ENCODE measurements around the gene RHBDL1. TPM values are rescaled to one million over a fixed set of nuclear protein-coding genes. Genes with fewer than 3 reads are reported as not detected.
"Not testable (repeated sequence)": the region's sequence is repeated elsewhere in the genome, so short reads cannot be mapped to it uniquely, and the experiment has no call there.

Gene RHBDL1
- polyA plus RNA-seq, 3 donors from 2014 or later = not detected

DNA sequence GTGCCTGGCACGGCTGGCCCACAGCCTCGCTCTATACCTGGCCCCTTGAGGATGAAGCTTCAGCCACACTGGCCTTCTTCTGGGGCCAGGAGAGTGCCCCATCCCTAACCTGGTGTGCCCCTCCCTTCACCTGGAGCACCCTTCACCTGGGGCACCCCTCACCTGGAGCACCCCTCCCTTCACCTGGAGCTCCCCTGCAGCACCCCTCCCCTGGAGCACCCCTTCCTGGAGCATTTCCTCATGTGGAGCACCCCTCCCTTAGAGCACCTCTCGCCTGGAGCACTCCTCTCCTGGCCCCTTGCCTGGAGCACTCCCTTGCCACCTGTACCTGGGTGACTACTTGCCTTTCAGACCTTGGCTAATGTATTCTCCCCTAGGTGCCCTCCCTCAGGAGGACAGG, 32.5 kb downstream of the RHBDL1 start:
- Mint-ChIP-seq H3K9me3 (no peaks in the 10 kb centered on the region), H3K36me3 (no peaks in the 10 kb centered on the region), H3K27ac (no peak overlapping the region), H3K4me1 (peaks cover 0 to 2% of the 10 kb centered on the region in 2 donors), H3K27me3 (ENCODE audit: low read depth in 3 of 3) (peaks cover 5 to 14% (median 8%) of the 10 kb centered on the region in 3 donors), H3K4me3 (peak overlapping the region in 1 of 5 donors; percentile 24)
- DNase-seq = no peak

GRCh38 chr16:708959-709358, 33.5 kb downstream of the RHBDL1 start:
- no peak overlapping the region for H3K27ac Mint-ChIP-seq
- H3K9me3 Mint-ChIP-seq = no peaks in the 10 kb centered on the region
- DNase-seq = no peak
- peaks cover 0 to 2% of the 10 kb centered on the region in 2 donors for H3K4me1 Mint-ChIP-seq
- H3K4me3 Mint-ChIP-seq = no peak overlapping the region
- H3K36me3 Mint-ChIP-seq = no peaks in the 10 kb centered on the region
- peaks cover 5 to 12% (median 8%) of the 10 kb centered on the region in 3 donors for H3K27me3 Mint-ChIP-seq (ENCODE audit: low read depth in 3 of 3)

DNA sequence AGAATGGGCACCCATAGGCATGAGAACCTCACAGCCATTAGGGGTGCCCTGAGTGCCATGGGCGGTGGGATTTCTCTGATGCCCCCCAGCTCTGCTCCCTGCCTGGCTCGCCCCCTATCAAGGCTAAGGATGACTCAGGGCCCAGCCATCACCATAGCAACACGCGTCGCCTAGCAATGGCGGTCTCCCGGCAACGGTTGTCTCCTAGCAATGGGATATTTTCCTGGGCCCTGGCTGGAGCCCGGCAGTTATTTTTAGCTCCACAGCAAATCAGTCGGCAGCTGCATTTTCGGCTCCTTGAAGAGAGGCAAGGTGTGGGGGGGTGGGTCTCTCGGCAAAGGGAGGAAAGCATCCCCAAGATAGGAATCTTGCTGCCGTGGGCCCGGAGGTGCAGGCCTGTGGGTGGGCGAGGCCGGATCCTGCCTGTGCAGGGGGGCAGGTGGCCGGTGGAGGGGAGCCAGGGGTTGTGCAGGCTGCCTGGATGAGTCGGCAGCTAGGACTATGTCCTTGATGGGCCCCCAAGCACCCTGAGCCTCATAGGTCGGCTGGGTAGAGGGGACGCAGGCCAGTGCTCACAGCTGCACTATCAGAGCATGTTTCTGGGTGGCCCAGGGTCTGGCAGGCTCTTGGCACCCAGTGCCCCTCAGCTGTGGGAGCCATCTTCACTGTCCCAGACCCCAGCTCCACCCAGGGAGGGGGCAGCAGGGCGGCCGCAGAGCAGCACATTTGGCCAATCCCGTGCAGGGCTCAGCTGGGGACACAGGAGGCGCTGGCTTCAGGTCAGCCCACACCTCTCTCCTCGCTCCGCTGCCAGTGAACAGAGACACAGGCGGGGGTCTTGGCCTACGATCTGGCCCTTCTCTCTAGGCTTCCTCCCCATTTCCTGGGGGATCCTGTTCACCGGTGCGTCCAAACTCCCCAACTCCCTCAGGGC, 34.4 kb downstream of the RHBDL1 start:
- no peak overlapping the region for H3K4me3 Mint-ChIP-seq
- H3K27me3 Mint-ChIP-seq (ENCODE audit: low read depth in 3 of 3) = peaks cover 5 to 13% (median 8%) of the 10 kb centered on the region in 3 donors
- no peak overlapping the region for H3K27ac Mint-ChIP-seq
- no peaks in the 10 kb centered on the region for H3K36me3 Mint-ChIP-seq
- H3K4me1 Mint-ChIP-seq = peaks cover 0 to 2% of the 10 kb centered on the region in 2 donors
- no peak for DNase-seq
- no peaks in the 10 kb centered on the region for H3K9me3 Mint-ChIP-seq

GRCh38 chr16:710500-711075, 35.1 kb downstream of the RHBDL1 start:
- Mint-ChIP-seq H3K27ac (no peak overlapping the region), H3K36me3 (no peaks in the 10 kb centered on the region), H3K9me3 (no peaks in the 10 kb centered on the region), H3K4me1 (peaks cover 0 to 2% of the 10 kb centered on the region in 2 donors), H3K4me3 (no peak overlapping the region), H3K27me3 (ENCODE audit: low read depth in 3 of 3) (peaks cover 5 to 13% (median 8%) of the 10 kb centered on the region in 3 donors)
- DNase-seq = no peak

DNA sequence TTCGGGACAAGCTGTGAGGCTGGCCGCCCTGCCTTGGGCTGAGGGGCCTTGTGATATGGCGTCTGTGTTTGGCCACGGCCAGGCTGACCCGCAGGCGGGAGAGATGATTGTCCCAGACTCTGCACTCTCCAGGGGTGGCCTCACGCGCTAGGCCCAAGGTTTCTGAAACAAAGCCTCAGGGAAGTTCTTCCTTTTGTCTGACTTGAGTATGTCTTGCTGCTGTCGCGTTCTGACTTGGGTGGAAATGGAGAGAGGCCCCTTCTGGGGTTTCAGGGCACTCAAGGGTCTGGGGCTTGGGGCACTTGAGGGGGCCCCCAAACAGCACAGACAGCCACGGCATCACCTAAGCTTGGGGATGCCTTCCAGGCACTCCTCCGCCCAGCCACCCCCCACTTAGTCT, 35.6 kb downstream of the RHBDL1 start:
- H3K27me3 Mint-ChIP-seq (ENCODE audit: low read depth in 3 of 3) = peaks cover 8 to 13% (median 8%) of the 10 kb centered on the region in 3 donors
- H3K4me3 Mint-ChIP-seq = no peak overlapping the region
- H3K4me1 Mint-ChIP-seq = peaks cover 0 to 2% of the 10 kb centered on the region in 2 donors
- DNase-seq = no peak
- no peak overlapping the region for H3K27ac Mint-ChIP-seq
- no peaks in the 10 kb centered on the region for H3K36me3 Mint-ChIP-seq
- no peaks in the 10 kb centered on the region for H3K9me3 Mint-ChIP-seq

GRCh38 chr16:711548-712320, 36.3 kb downstream of the RHBDL1 start:
- no peaks in the 10 kb centered on the region for H3K36me3 Mint-ChIP-seq
- H3K4me3 Mint-ChIP-seq = no peak overlapping the region
- peak; percentile 79 to 83 (median 81) for DNase-seq
- peaks cover 0 to 5% of the 10 kb centered on the region in 2 donors for H3K4me1 Mint-ChIP-seq
- H3K27ac Mint-ChIP-seq = no peak overlapping the region
- H3K9me3 Mint-ChIP-seq = no peaks in the 10 kb centered on the region
- H3K27me3 Mint-ChIP-seq (ENCODE audit: low read depth in 3 of 3) = peaks cover 8 to 11% (median 8%) of the 10 kb centered on the region in 3 donors

GRCh38 chr16:712740-713250, 37.3 kb downstream of the RHBDL1 start:
- DNase-seq, H3K9me3 Mint-ChIP-seq, H3K27ac Mint-ChIP-seq, H3K4me1 Mint-ChIP-seq, H3K36me3 Mint-ChIP-seq: not testable (repeated sequence)
- Mint-ChIP-seq H3K27me3 (ENCODE audit: low read depth in 3 of 3) (peaks cover 6 to 10% (median 8%) of the 10 kb centered on the region in 3 donors), H3K4me3 (peak overlapping the region in 1 of 5 donors; percentile 10)

GRCh38 chr16:714079-714478, 38.6 kb downstream of the RHBDL1 start:
- Mint-ChIP-seq H3K27me3 (ENCODE audit: low read depth in 3 of 3) (peaks cover 2 to 8% (median 7%) of the 10 kb centered on the region in 3 donors), H3K4me3 (peak overlapping the region in 4 of 5 donors; percentile 23 to 42 (median 36)), H3K27ac (no peak overlapping the region), H3K4me1 (peaks cover 0 to 9% of the 10 kb centered on the region in 2 donors), H3K9me3 (no peaks in the 10 kb centered on the region), H3K36me3 (no peaks in the 10 kb centered on the region)
- DNase-seq = no peak

GRCh38 chr16:714558-715476, 39.3 kb downstream of the RHBDL1 start, which contains the start of gene METRN:
Gene METRN (plus strand): TSS chr16:715118. CDS start chr16:715290, 172 bp downstream.
- Mint-ChIP-seq H3K27ac (no peak within 1 kb of the TSS), H3K27me3 (ENCODE audit: low read depth in 3 of 3) (peaks cover 2 to 8% (median 7%) of the 10 kb centered on the region in 3 donors), H3K4me3 (peak within 1 kb of the TSS; percentile 23 to 76 (median 54)), H3K9me3 (no peaks in the 10 kb centered on the region), H3K36me3 (no peaks in the 10 kb centered on the region), H3K4me1 (peaks cover 1 to 15% of the 10 kb centered on the region in 2 donors)
- DNase-seq = peak; percentile 87 to 89 (median 89)

DNA sequence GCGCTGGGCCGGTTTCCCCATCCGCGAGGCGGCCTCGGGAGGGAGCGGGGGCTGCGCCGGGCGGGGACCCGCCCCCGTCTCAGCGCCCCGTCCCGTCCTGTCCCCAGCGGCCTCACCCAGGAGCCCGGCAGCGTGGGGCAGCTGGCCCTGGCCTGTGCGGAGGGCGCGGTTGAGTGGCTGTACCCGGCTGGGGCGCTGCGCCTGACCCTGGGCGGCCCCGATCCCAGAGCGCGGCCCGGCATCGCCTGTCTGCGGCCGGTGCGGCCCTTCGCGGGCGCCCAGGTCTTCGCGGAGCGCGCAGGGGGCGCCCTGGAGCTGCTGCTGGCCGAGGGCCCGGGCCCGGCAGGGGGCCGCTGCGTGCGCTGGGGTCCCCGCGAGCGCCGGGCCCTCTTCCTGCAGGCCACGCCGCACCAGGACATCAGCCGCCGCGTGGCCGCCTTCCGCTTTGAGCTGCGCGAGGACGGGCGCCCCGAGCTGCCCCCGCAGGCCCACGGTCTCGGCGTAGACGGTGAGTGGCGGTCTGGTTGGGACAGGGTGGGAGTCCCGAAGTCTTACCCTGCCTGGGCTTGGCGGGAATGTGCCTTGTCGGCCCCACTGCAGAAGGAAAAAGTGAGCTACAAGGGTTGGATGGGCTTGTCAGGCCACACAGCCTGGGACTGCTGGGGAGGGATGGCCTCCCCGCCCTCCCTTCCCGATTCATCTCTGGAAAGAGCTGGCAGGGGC, 40.2 kb downstream of the RHBDL1 start:
- DNase-seq = peak in 1 of 3 donors; percentile 31
- Mint-ChIP-seq H3K27ac (no peak overlapping the region), H3K27me3 (ENCODE audit: low read depth in 3 of 3) (peaks cover 2 to 9% (median 7%) of the 10 kb centered on the region in 3 donors), H3K36me3 (no peaks in the 10 kb centered on the region), H3K9me3 (no peaks in the 10 kb centered on the region), H3K4me1 (peaks cover 8 to 21% of the 10 kb centered on the region in 2 donors), H3K4me3 (peak overlapping the region in 4 of 5 donors; percentile 47 to 76 (median 64))

GRCh38 chr16:716200-716568, 40.7 kb downstream of the RHBDL1 start:
- Mint-ChIP-seq H3K9me3 (no peaks in the 10 kb centered on the region), H3K27ac (no peak overlapping the region), H3K36me3 (no peaks in the 10 kb centered on the region)

GRCh38 chr16:716768-717325, 41.4 kb downstream of the RHBDL1 start:
- DNase-seq = no peak

More at GRCh38 chr16:716200-716568, 40.7 kb downstream of the RHBDL1 start:
- DNase-seq = no peak
- H3K4me1 Mint-ChIP-seq = peaks cover 8 to 21% of the 10 kb centered on the region in 2 donors
- peaks cover 2 to 7% (median 6%) of the 10 kb centered on the region in 3 donors for H3K27me3 Mint-ChIP-seq (ENCODE audit: low read depth in 3 of 3)
- peak overlapping the region in 4 of 5 donors; percentile 47 to 76 (median 64) for H3K4me3 Mint-ChIP-seq

More at GRCh38 chr16:716768-717325, 41.4 kb downstream of the RHBDL1 start:
- Mint-ChIP-seq H3K27me3 (ENCODE audit: low read depth in 3 of 3) (peaks cover 1 to 6% (median 5%) of the 10 kb centered on the region in 3 donors), H3K36me3 (no peaks in the 10 kb centered on the region), H3K27ac (no peak overlapping the region), H3K4me3 (peak overlapping the region in 2 of 5 donors; percentile 29 to 76), H3K4me1 (peaks cover 8 to 21% of the 10 kb centered on the region in 2 donors), H3K9me3 (no peaks in the 10 kb centered on the region)
